ENCODE measurements around the gene SRM.
"Not testable (repeated sequence)": the region's sequence is repeated elsewhere in the genome, so short reads cannot be mapped to it uniquely, and the experiment has no call there.

Gene SRM

DNA sequence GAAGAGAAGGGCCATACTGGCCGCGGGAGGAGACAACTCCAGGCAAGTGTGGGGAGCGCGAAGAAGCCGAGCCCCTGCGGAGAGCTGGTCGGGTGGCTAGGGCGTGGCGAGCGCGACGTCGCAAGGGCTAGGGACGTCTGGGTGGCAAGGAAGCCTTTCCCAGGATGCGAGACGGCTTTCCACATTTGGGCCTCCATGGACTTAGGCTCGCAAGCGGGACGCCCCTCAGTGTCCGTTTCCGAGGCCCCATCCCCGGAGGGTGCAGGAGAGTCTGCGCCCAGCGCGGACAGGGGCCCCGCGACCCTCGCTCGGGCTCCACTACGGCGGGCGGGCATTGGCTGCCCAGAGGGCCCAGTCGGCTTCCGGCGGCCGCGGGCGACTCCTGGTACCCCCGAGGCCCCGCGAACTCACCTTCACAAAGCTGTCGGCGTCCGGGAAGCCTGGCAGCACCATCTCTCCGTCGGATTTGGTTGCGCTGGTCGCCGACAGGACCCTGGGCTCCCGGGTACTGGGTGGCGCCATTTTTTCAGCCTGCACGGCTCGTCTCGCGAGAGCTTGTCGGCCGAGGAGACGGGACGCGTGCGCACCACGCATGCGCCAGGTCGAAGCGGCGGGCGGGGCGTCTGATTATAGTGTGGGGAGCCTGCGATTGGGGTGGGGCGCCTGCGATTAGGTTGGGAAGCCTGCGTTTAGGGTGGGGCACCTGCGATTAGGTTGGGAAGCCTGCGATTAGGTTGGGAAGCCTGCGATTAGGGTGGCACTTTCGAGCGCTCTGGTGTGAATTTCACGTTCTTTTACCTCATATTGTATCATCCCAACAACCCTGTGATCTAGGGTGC, 39.7 kb upstream of the SRM start, which contains the start of gene EXOSC10:
Gene EXOSC10 (minus strand): TSS at position 560 of the 839 bp plus-strand sequence. CDS start 38 bp downstream, at position 522.
- TF ChIP-seq, protein P1, sequence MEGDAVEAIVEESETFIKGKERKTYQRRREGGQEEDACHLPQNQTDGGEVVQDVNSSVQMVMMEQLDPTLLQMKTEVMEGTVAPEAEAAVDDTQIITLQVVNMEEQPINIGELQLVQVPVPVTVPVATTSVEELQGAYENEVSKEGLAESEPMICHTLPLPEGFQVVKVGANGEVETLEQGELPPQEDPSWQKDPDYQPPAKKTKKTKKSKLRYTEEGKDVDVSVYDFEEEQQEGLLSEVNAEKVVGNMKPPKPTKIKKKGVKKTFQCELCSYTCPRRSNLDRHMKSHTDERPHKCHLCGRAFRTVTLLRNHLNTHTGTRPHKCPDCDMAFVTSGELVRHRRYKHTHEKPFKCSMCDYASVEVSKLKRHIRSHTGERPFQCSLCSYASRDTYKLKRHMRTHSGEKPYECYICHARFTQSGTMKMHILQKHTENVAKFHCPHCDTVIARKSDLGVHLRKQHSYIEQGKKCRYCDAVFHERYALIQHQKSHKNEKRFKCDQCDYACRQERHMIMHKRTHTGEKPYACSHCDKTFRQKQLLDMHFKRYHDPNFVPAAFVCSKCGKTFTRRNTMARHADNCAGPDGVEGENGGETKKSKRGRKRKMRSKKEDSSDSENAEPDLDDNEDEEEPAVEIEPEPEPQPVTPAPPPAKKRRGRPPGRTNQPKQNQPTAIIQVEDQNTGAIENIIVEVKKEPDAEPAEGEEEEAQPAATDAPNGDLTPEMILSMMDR (IDR thresholded peaks at IDR 0.05) = no peak
- TF ChIP-seq ZFX (IDR thresholded peaks at IDR 0.05; ENCODE audit: borderline replicate concordance) = no peak
- peak within 1 kb of the TSS; percentile 72 for H3K27ac ChIP-seq

DNA sequence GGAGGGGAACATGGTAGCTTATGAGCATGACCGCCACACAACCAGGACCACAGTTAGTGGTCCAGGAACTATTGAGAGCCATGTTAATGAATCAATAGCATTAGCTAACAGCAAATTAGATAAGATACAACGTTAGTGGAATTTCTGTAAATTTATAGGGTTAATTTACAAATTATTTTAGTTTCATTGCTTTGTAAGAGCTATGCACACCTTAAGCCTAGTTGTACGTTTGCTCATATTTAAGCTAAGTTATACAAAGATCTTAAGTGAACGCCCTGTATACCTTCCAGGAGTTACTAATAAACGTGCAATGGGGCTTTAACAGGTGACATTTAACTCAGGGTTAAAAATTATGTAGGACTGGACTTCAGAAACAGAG, 39.1 kb upstream of the SRM start:
- TF ChIP-seq, protein P1 (IDR thresholded peaks at IDR 0.05) = no peak
- no peak for TF ChIP-seq ZFX (IDR thresholded peaks at IDR 0.05; ENCODE audit: borderline replicate concordance)
- peak overlapping the region; percentile 72 for H3K27ac ChIP-seq

DNA sequence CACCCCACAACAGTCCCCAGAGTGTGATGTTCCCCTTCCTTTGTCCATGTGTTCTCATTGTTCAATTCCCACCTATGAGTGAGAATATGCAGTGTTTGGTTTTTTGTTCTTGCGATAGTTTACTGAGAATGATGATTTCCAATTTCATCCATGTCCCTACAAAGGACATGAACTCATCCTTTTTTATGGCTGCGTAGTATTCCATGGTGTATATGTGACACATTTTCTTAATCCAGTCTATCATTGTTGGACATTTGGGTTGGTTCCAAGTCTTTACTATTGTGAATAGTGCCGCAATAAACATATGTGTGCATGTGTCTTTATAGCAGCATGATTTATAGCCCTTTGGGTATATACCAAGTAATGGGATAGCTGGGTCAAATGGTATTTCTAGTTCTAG, 24.0 kb upstream of the SRM start:
- H3K27ac ChIP-seq = not testable (repeated sequence)

DNA sequence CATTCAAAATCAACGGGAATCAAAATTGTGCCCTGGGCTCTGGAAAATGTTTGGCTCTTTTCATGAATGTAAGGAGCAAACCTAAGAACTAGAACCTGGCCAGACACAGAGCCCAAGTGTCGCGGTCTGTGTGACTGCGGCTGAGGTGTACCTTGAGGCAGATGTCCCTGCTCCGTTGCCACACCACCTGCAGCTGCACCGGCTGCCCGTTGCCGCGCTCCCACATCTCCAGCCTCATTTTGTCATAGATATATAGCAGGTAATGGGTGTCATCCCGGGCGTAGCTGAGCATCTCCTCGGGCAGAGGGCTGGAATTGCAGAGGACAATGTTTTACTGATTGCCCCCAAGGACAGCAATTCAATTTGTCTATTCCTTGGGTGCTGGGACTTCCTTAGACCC, 21.1 kb upstream of the SRM start:
- TF ChIP-seq, protein P1 (IDR thresholded peaks at IDR 0.05) = no peak
- no peak for TF ChIP-seq ZFX (IDR thresholded peaks at IDR 0.05; ENCODE audit: borderline replicate concordance)
- no peak overlapping the region for H3K27ac ChIP-seq

DNA sequence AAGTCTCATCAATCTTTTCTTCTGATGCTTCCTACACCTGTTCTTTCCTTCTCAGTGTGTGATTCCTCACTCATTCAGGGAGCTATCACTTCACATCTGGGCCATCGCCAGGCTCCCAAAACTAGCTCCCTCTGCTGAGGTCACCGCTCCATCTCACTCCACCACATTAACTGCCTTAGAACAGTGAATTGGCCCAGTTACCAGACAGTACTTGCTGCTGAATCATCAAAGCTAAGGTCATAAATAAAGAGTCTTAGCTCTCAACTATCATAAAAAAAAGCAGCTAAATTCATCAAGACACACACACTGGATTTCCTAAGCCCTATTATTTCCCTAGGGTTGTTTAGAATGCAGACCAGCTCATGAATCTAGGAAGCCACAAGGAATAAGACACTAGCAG, 18.8 kb upstream of the SRM start:
- TF ChIP-seq, protein P1 (IDR thresholded peaks at IDR 0.05) = no peak
- TF ChIP-seq ZFX (IDR thresholded peaks at IDR 0.05; ENCODE audit: borderline replicate concordance) = no peak
- H3K27ac ChIP-seq = no peak overlapping the region

DNA sequence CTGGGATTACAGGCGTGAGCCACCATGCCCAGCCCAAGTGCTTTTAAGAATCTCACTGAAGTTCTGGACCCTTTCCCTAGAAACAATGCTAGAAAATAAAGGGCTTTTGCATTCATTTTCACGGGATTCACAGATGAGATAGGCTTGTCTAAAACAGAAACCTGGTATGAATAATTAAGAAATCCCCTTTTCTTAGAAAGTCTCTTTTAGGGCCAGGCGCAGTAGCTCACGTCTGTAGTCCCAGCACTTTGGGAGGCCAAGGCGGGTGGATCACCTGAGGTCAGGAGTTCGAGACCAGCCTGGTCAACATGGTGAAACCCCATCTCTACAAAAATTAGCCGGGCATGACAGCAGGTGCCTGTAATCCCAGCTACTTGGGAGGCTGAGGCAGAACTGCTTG, 13.6 kb upstream of the SRM start:
- not testable (repeated sequence) for H3K27ac ChIP-seq

DNA sequence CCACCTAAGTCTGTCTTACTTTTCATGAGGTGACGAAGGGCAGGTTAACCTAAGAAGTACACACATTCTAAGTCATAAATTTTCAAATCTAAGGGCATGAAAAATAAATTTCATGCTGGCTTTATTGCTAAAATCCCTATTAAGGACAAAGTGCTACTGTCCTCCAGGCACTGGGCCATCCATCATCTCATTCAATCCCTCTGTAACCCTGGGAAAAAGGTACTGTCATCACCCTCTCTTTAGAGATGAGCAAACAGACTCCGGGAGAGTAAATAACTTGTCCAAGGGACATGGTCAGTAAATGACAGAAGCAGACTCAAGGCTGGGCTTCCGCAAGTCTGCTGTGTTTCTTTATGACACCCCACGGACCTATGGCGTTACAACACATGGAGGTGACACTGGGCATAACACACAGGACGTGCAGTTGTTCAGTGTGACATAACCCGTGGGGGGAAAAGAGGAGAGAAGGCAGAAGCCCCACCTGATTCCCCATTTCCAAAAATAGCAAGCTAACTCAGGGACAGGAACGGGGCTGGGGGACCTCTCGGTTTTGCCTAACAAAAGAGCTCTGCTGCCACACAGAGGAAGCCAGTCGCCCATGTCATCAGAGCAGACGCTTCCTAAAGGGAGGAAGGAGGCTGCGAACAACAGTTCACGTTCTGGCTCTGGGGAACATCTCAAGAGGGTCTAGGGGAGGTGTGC, 12.5 kb upstream of the SRM start:
- TF ChIP-seq, protein P1 (IDR thresholded peaks at IDR 0.05) = no peak
- H3K27ac ChIP-seq = no peak overlapping the region

DNA sequence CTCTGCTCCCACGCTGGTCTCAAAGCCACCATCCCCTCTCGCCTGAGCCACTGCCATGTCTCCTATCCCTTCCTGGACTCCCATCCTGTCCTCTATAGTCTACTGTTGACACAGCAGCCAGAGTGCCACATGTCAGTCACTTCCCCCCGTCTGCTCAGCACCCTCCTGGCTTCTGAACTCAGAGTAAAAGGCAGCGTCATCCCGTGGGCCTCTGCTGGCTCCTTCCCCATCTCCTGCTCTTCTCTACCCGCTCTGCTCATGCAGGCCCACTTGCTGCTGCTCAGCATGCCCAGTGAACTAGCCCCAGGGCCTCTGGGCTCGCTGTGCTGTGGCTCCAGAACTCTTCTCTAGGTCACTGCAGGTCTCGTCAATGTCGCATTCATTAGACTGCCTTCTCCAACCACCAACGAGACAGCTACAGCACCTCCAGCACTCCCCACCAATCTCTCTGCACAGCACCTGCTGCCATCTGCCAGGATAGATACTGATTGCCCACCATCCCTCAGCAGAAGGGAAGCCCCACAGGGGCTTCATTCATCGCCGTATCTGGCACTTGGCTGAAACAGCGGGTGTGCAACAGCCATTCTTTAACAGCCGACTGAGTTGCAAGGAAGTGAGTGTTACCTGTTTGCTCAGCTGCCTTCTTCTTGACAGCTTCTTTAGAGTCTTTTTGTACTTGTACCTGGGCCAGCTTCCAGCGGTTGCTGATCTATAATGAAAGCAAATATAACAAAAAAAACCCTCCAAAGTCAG, 11.8 kb upstream of the SRM start:
- TF ChIP-seq, protein P1 (IDR thresholded peaks at IDR 0.05) = no peak
- TF ChIP-seq ZFX (IDR thresholded peaks at IDR 0.05; ENCODE audit: borderline replicate concordance) = no peak
- H3K27ac ChIP-seq = no peak overlapping the region
